ENCODE data around the gene PAQR5.
"Not testable (repeated sequence)": the region's sequence is repeated elsewhere in the genome, so short reads cannot be mapped to it uniquely, and the experiment has no call there.

Gene PAQR5

DNA sequence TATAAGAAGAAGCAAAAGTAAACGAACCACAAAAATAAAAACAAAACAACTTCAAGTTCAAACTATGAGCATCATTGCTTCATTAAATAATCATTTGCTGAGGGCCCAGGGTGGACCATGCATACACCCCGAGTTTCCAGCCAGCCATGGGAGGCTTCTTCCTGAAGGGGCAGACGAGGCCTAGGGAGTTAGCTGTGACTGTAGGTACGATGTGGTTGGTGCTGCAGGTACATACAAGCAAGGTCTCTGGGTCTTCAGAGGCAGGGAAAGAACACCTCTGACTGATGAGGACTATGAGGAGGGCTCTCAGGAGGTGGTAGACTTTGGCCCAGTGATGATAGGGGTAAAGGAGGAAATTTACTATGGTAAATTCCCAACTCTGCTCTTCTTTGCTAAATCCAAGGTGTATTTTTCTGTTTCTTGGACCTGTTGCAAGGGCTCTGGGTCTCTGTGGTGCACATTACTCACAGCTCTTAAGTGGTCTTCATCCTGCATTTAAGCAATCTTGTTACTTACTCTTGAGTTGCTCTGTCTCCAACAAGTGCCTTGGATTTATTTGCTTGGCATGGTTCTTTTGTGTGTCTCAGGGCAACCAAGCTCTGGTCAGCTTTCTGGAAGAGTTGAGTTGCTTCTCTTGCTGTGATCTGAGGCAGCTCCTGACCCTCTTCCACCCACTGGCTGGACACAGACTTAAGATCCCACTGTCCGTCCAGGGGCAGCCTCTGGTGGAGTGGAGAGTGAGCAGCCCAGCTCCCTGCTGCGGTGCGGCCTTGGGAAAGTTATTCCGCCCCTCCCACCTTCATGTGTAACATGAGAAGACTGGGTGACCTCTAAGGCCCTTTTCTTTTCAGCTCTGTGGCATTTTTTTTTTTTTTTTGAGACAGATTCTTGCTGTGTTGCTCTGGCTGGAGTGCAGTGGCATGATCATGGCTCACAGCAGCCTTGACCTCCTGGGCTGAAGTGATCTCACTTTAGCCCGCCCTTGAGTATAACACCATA, 59.4 kb downstream of the PAQR5 start:
- DNase-seq (ENCODE audit: low read depth in 2 of 2), result no peak

DNA sequence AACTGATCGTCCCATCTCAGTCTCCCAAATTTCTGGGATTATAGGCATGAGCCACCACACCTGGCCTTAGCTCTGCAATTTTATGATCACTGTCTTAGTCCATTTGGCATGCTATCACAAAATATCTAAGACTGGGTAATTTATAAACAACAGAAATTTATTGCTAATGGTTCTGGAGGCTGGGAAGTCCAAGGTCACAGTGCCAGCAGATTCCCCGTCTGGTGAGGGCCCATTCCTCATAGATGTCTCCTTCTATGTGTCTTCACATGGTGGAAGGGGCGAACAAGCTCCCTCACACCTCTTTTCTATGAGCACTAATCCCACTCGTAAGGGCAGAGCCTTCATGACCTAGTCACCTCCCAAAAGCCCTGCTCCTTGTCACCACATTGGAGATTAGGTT, 60.1 kb downstream of the PAQR5 start:
- no peak for DNase-seq (ENCODE audit: low read depth in 2 of 2)

DNA sequence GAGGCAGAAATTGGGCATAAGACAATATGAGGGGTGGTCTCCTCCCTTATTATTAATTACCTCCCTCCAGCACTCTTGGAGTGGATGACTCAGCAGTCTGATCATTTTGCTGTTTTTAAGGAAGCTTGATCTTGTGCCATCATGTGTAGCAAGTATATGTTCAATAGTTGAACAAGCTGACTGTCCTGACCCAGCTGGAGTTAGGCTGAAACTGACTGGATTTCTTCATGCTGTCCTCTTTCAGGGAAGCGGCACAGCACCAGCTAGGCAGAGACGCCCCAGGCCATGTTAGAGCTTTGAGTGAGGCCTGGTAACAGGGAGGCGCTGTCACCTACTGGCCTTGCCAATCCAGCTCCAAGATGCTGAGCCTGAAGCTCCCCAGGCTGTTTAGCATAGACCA, 61.0 kb downstream of the PAQR5 start:
- DNase-seq (ENCODE audit: low read depth in 2 of 2), result no peak

DNA sequence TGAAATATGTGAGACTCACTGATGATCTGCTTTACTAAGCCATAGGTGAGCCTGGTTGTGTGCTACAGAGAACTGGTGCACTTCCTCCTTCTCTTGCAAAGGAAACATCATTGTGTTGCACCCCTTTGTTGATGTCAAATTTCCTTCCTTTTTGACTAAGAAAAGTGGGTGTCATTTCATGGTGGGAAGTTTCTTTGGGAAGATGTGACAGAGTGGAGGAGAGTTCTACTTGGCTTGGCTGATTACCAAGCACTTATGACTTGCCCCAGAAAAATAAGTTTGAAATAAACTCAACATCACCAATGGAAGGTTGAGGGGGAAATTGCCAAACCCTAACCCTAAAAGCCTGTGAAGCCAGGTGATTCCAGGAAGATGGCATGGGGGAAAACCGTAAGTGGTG, 61.9 kb downstream of the PAQR5 start:
- DNase-seq (ENCODE audit: low read depth in 2 of 2), result no peak

DNA sequence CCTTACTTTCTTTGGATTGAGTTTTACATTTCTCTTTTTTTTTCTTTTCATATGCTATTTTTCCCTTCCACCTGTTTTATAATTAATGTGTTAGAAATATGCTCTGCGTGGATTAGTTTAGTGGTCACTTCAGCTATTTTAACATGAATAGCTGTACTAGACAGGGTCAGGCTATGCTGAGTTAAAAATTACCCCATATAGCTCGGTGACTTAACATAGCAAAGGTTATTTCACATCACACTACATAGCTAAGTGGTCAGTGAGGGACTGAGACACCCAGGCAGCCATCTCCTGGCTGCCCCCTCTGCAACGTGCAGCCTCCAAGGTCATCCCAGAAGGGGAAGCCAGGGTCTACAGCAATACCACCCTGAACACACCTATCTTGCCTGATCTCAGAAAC, 68.5 kb downstream of the PAQR5 start:
- DNase-seq (ENCODE audit: low read depth in 2 of 2), result no peak

DNA sequence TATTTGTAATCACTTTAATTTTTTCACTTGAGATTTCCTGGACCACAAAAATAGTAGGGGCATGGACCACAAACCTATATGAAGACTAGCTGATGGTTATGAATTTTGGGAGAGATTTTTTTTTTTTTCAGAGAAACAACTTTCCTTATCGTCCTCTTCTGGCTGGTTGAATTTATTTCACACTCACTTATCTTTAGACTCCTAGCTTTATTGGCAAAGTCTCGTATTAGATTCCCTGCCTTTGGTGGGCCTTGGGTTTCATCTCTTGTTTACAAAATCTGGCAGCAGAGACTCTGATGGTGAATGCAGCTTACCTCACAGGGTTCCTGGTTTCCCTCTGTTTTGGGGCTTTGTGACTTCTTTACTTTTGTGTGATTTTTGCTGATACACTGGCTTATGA, 70.9 kb downstream of the PAQR5 start:
- DNase-seq (ENCODE audit: low read depth in 2 of 2), result no peak

DNA sequence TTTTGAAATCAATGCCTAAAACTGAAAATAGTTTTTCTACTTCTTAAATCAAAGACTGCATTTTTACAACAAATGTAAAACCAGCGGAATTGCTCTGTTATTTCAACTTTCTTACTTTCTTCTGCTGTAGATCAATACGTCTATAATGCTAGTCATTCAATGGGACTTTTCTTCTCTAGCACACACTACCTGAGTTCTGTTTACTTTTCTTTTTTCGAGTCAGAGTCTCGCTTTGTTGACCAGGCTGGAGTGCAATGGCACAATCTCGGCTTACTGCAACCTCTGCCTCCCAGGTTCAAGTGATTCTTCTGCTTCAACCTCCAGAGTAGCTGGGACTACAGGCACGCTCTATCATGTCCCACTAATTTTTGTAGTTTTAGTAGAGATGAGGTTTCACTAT, 74.7 kb downstream of the PAQR5 start:
- DNase-seq (ENCODE audit: low read depth in 2 of 2), result no peak

DNA sequence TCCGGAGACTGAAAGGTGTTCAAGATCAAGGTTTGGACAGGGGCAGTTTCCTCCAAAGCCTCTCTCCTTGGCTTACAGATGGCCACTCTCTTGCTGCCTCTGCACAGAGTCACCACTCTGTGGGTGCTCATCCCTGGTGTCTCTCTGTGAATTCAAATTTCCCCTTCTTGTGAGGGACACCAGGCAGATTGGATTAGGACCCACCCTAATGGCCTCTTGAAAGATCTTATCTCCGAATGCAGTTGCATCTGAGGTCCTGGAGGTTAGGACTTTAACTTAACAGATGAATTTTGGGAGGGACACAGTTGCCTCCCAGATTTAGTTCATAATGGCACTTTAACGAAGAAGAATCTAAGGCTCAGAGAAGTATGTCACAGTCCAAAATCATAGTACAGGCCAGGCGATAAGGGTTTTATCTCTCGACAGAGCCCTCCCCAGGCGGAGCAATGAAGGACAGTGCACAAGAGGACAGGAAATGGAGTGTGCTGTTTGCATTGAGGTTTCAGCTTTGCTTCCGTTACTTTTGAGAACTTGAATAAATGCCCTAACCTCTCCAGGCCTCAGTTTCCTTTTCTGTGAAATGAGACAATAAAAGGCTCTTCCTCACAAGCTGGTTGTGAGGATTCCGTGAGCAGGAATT, 76.6 kb downstream of the PAQR5 start:
- no peak for DNase-seq (ENCODE audit: low read depth in 2 of 2)

DNA sequence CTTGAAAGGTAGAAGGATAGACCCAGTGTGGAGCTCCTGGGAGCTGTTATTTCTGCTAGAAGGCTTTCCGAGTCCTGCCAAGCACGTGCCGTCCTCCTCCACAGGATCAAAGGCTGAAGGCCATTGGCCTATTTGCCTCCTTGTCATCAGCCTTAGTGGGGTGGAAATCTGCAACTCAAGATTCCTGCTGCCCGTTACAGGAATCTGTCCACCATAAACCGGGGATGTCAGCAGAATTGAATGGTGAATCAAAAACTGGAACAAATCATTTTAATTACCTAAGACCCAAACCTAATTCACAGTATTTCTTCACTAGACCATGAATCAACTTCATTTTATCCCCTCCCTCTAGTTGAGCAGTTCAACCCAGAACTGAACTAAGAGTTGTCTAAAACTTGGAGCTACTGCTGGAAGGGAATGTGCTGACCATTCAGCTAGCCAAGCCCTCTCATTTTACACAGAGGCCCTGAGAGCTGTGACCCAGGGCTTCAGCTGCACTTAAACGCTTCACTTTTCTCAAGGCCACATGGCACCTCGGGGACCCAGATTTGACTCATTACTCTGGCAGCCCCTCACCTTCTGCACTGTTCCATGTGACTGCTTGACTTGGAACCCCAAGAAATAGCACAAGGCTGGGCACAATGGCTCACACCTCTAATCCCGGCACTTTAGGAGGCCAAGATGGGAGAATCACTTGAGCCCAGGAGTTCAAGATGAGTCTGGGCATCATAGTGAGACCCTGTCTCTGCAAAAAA, 78.7 kb downstream of the PAQR5 start:
- no peak for DNase-seq (ENCODE audit: low read depth in 2 of 2)

DNA sequence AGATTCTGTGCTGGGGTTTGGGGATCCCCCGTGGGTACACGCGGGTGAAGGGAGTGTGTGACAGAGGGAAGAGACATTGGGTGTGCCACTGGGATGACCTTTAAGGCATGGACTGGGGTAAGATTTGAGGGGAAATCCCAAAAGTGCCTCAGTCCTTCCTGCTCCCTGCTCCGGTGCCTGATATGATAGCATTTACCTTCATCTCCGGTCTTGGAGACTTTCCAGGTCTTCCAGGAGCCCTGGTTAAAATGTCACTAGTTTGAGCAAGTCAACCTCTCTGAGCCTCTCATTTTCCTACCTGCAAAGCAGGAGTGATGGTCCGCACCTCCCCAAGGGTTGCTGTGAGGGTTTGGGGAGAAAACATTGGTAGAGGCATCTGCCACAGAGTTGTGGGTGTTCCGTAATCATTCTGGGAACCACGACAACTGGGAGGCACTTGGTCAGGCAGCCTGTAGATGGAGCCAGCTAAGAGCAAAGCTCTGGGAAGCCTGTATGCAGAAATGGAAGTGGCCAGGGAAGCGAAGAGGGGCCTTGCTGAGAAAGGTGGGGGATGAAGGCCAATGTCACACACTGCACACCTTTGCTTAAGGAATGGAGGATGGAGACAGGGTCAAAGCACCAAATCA, 81.5 kb downstream of the PAQR5 start:
- no peak for DNase-seq (ENCODE audit: low read depth in 2 of 2)

DNA sequence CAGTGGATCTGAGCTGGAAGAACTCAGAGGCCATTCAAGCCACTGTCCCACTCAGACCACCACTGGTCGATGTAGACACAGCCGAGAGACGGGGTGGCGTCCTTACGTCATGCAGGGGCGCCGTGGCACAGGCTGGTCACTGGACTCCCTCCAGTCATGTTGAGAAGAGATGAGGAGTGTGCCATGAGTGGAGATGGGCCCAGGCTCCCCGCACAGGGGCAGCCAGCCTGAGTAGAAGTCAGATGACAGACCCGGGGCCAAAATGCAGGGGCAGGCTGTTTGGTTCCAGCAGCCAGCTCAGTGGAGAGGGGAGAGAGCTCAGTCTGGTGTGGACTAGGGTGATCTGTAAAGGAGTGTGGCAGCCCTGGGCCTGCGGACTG, 82.0 kb downstream of the PAQR5 start:
- no peak for DNase-seq (ENCODE audit: low read depth in 2 of 2)

DNA sequence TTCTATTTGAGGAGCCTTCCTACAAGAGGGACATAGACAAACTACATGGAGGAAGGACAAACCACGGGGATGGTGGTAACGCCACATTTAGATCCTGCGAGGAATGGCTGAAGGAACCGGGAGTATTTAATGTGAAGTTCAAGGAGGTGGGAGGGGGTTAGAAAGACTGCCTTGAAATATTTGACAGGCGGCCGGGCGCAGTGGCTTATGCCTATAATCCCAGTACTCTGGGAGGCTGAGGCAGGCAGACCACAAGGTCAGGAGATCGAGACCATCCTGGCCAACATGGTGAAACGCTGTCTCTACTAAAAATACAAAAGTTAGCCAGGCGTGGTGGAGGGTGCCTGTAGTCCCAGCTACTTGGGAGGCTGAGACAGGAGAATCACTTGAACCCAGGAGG, 83.5 kb downstream of the PAQR5 start:
- not testable (repeated sequence) for DNase-seq (ENCODE audit: low read depth in 2 of 2)

DNA sequence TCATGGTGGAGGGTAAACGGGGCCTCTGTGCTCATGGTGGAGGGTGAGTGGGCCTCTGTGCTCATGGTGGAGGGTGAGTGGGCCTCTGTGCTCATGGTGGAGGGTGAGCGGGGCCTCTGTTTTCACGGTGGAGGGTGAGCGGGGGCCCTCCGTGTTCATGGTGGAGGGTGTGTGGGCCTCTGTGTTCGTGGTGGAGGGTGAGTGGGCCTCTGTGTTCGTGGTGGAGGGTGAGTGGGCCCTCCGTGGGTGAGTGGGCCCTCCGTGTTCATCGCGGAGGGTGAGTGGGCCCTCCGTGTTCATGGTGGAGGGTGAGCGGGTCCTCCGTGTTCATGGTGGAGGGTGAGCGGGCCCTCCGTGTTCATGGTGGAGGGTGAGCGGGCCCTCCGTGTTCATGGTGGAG, 85.4 kb downstream of the PAQR5 start:
- DNase-seq (ENCODE audit: low read depth in 2 of 2), result not testable (repeated sequence)

DNA sequence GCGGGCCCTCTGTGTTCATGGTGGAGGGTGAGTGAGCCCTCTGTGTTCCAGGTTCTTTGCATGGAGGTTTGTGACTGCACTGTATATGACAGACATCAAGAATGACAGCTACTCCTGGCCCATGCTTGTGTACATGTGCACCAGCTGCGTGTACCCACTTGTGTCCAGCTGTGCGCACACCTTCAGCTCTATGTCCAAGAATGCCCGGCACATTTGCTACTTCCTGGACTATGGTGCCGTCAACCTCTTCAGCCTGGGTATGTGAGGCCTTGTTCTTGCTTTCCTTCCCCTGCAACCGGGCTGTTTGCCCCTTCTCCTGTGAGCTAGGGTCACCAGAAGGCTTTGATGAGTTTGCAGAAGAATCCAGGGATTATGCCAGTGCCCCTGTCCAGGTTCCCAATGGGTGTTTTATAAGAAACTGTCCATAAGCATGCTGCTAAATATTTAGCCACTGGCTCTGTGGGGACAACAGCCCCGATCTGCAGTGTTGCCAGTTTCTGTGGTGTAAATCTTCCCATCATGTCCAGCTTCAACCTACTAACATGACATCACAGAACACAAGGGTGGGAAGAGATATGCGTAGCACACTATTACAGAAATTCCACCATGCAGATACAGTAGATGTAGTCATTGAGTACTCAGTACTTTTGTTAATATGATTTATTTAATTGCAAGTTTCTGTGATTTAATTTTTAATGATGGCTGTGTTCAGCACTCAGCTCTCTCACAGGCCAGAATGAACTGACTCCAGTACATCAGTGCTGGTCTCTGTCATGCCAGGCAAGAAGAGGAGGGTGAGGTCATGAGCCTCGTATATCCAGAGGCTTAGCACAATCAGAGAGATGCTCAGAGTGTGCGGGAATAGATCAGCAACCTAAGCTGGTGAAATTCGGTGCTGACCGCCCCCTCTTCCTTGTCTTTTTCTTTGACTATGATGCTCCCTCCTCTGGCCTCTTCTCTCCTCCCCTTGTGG, 86.2 kb downstream of the PAQR5 start:
- DNase-seq (ENCODE audit: low read depth in 2 of 2), result no peak

DNA sequence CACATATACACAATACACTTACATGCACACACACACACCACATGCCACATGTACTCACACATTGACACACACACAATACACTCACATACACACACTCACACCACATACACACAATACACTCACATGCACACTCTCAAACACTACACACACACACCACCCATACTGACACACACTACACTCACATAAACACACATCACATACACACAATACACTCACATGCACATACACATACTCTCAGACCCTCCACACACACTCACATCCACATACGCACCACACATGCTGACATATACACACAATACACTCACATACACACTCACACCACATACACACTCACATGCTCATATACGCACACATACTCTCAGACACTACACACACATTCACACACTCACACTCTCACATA, 87.1 kb downstream of the PAQR5 start:
- no peak for DNase-seq (ENCODE audit: low read depth in 2 of 2)

DNA sequence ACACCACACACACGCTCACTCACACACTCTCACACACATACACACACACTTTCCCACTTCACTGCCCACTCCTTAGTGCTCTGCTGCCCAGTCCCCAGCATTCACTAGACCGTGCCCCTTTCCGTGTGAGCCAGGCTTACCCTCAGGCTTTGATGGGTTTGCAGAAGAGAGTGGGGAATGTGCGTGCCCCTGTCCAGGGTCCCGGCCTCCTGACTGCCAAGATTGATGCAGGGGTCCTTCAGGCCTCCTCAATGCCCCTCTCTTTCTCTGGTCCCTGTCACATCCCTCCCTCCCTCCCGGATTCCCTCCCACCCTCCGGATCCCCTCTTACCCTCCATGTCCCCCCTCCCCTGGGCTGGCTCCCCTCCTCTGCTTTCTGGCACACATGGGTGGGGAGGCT, 87.6 kb downstream of the PAQR5 start:
- no peak for DNase-seq (ENCODE audit: low read depth in 2 of 2)

DNA sequence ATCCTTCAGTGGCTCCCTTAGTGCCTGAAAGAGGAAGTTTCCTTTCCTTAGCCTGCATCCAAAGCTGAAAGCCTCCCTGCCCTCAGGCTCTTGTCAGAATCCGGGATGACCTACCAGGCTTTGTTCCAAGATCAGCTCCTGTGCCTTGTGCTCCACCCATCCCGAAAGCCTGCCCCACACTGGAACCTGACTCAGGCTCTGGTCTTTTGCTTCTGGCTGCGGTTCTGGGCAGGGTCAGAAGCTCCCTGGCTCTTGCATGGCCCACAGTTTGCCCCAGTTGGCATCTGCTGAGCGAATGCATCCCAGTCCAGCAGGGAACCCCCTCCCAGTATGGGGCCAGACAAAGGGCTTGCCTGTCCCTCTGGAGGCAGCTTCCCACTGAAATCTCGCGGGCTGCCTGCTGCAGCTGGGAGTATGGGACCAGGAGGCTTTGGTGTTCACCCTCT, 89.6 kb downstream of the PAQR5 start:
- DNase-seq (ENCODE audit: low read depth in 2 of 2), result no peak

DNA sequence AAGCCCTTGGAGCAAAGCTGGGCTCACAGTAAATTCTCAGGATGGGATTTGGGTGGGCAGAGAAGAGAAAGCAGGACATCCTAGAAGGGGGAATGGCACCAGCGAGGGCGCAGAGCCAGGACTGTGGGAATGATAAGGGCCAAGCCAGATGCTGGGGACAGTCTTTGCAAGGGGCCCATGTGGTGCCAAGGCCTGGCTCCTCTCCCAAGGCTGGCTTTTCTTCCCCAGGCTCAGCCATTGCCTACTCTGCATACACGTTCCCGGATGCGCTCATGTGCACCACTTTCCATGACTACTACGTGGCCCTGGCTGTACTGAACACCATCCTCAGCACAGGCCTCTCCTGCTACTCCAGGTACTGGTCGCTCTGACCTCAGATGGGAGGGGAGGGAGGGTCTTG, 90.7 kb downstream of the PAQR5 start:
- no peak for DNase-seq (ENCODE audit: low read depth in 2 of 2)

DNA sequence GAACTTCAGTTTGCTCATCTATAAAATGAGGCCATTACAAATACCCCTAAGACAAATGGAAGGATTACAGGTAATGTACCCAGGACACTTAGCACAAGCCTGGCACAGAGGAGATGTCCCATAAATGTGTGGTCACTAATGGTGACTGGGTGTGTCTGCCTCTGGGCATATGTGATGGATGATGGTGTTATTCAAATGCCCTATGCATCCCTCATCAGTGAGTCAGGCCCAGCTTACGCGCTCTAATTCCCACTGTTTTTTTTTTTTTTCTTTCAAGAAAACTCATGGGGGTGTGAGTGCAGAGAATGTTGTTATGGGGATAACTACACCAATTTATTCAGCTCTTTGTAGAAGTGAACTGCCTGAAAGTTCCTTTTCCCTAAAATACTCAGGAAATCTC, 91.9 kb downstream of the PAQR5 start:
- DNase-seq (ENCODE audit: low read depth in 2 of 2), result no peak

DNA sequence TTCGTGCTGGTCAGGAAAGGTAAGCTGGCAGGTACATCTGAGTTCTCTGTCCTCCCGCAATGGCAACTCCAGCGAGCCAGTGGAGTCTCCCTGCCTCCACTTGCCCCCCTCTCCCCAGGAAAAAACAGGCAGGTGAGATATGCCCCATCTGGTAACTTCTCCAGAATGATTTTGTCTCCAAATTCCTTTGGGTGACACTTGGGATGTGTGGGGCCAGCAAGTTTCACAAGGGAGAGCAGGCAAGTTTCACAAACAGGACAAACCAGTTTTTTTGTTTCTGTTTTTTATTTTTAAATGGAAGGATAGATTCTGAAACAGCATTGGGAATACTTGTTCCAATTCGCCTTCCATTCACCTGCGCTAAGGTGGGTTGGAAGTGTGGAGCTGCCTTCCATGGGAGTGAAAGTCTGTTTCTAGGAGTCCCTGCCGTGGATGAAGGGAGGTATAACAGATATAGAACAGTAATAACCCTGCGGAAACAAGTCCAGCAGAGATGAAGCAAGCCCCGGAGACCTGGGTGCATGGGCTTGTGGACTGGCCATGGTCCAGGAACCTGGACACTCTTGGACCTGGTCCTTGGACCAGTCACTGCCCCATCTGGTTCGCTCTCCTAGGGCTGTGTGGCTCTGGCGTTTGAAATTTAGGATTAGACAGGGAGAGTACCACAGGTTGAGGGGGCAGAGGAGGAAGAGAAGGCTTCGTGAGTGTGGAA, 92.5 kb downstream of the PAQR5 start:
- DNase-seq (ENCODE audit: low read depth in 2 of 2), result no peak

Measured in stimulated activated CD8-positive, alpha-beta memory T cell treated with anti-CD3 and anti-CD28 coated beads, Interleukin-7, amount 100 ng/mL, for 1 hour (primary cell).